HG03097 (cell line): Measurements from ENCODE around the gene DBT.
"Not testable (repeated sequence)": the region's sequence is repeated elsewhere in the genome, so short reads cannot be mapped to it uniquely, and the experiment has no call there.

Experiments used
- ATAC-seq: cut with Tn5 transposase; IDR thresholded peaks from one replicate; pipeline ENCODE4 v1.9.1; 2021; ENCODE audit not compliant: unreplicated experiment, low FRiP score

Gene DBT

GRCh38 chr1:100202703-100203102, 46.9 kb downstream of the DBT start:
- ATAC-seq, result not testable (repeated sequence)

GRCh38 chr1:100200060-100200459, 49.6 kb downstream of the DBT start:
- not testable (repeated sequence) for ATAC-seq

GRCh38 chr1:100198596-100198995, 51.0 kb downstream of the DBT start:
- no peak for ATAC-seq

GRCh38 chr1:100188617-100189016, 61.0 kb downstream of the DBT start:
- ATAC-seq, result peak; percentile 50

- ATAC-seq, result no peak
These were observed 61.7 kb downstream of the DBT start for GRCh38 chr1:100187912-100188311.

GRCh38 chr1:100184536-100184935, 65.1 kb downstream of the DBT start:
- no peak for ATAC-seq

- ATAC-seq, result no peak
These were observed 66.3 kb downstream of the DBT start for GRCh38 chr1:100183370-100183769.

GRCh38 chr1:100178091-100178490, 71.5 kb downstream of the DBT start, which contains the start of gene LRRC39:
Gene LRRC39 (minus strand): TSS chr1:100178256. CDS start chr1:100168516, 9,740 bp downstream.
- no peak for ATAC-seq

- no peak for ATAC-seq
These were observed 72.2 kb downstream of the DBT start for GRCh38 chr1:100177295-100178041.

- ATAC-seq, result no peak
These were observed 81.6 kb downstream of the DBT start for GRCh38 chr1:100168051-100168450.

- ATAC-seq, result no peak
These were observed 84.9 kb downstream of the DBT start for GRCh38 chr1:100164702-100165101.

GRCh38 chr1:100164216-100164615, 85.4 kb downstream of the DBT start:
- no peak for ATAC-seq

- no peak for ATAC-seq
These were observed 86.8 kb downstream of the DBT start for GRCh38 chr1:100162881-100163280.

GRCh38 chr1:100152271-100152670, 97.4 kb downstream of the DBT start:
- no peak for ATAC-seq

- ATAC-seq, result no peak
These were observed 98.0 kb downstream of the DBT start for GRCh38 chr1:100151679-100152078.

GRCh38 chr1:100147875-100148274, 101.8 kb downstream of the DBT start:
- no peak for ATAC-seq

- ATAC-seq, result no peak
These were observed 102.7 kb downstream of the DBT start for GRCh38 chr1:100146958-100147357.

- no peak for ATAC-seq
These were observed 104.5 kb downstream of the DBT start for GRCh38 chr1:100145116-100145515.

- ATAC-seq, result no peak
These were observed 107.3 kb downstream of the DBT start for GRCh38 chr1:100142343-100142742.

- ATAC-seq, result no peak
These were observed 108.4 kb downstream of the DBT start for GRCh38 chr1:100141192-100141591.

GRCh38 chr1:100137602-100138001, 112.0 kb downstream of the DBT start:
- ATAC-seq, result no peak
